NB4 (cell line): ENCODE measurements around the gene KCNAB2.

Experiments used
- DNase-seq: peaks from one replicate; pipeline ENCODE4 v3.0.0; 2010; ENCODE audit warnings: low read depth
- H3K4me3 ChIP-seq: one replicate; pipeline ENCODE4 v1.5.1; 2011; ENCODE audit warnings: mild to moderate bottlenecking, low read depth, low read length, moderate library complexity
- CTCF ChIP-seq: IDR thresholded peaks from one replicate; pipeline ENCODE4 v1.5.1; 2012; ENCODE audit warnings: low read depth, low read length
- MAX ChIP-seq: IDR thresholded peaks from 2 replicates; pipeline ENCODE4 v1.6.1; 2011; ENCODE audit warnings: low read depth, low read length
- MYC ChIP-seq: IDR thresholded peaks from 2 replicates; pipeline ENCODE4 v1.6.1; 2011; ENCODE audit warnings: low read depth, low read length
- POLR2A ChIP-seq: IDR thresholded peaks from 2 replicates; pipeline ENCODE4 v1.6.1; 2011; ENCODE audit warnings: mild to moderate bottlenecking; ENCODE audit not compliant: insufficient read length; ENCODE audit errors: extremely low read depth

KCNAB2 gene

GRCh38 chr1:6112690-6113005, 67.0 kb downstream of the KCNAB2 start:
- TF ChIP-seq POLR2A: no peak
- no peak for TF ChIP-seq MYC
- TF ChIP-seq MAX: no peak
- no peak for TF ChIP-seq CTCF
- DNase-seq: no peak
- H3K4me3 ChIP-seq: no peak overlapping the region

- no peak for DNase-seq
- H3K4me3 ChIP-seq: no peak overlapping the region
- TF ChIP-seq POLR2A: no peak
- TF ChIP-seq CTCF: no peak
- no peak for TF ChIP-seq MAX
- no peak for TF ChIP-seq MYC
These were observed 67.4 kb downstream of the KCNAB2 start for GRCh38 chr1:6113116-6113515.

GRCh38 chr1:6113745-6114144, 68.1 kb downstream of the KCNAB2 start:
- DNase-seq: no peak
- no peak overlapping the region for H3K4me3 ChIP-seq
- TF ChIP-seq POLR2A (no peak), CTCF (no peak), MAX (no peak), MYC (no peak)

- no peak for DNase-seq
- no peak overlapping the region for H3K4me3 ChIP-seq
- TF ChIP-seq POLR2A: no peak
- TF ChIP-seq CTCF: no peak
- TF ChIP-seq MYC: no peak
- TF ChIP-seq MAX: no peak
These were observed 70.4 kb downstream of the KCNAB2 start for GRCh38 chr1:6116137-6116536.

GRCh38 chr1:6117064-6117463, 71.4 kb downstream of the KCNAB2 start:
- TF ChIP-seq POLR2A: no peak
- no peak for TF ChIP-seq MYC
- TF ChIP-seq MAX: no peak
- no peak for TF ChIP-seq CTCF

GRCh38 chr1:6117624-6118023, 71.9 kb downstream of the KCNAB2 start:
- no peak for DNase-seq
- TF ChIP-seq CTCF (no peak), POLR2A (no peak), MYC (no peak), MAX (no peak)
- H3K4me3 ChIP-seq: no peak overlapping the region

More at GRCh38 chr1:6117064-6117463, 71.4 kb downstream of the KCNAB2 start:
- no peak overlapping the region for H3K4me3 ChIP-seq
- no peak for DNase-seq
